DMS53 treated with DMSO at 0.1 percent for 48 hours (cell line): Measurements from ENCODE around the gene TSNAX.

ENCODE experiments used
- DNase-seq: peaks from one replicate; lab custom pipeline; 2025; ENCODE audit not compliant: unreplicated experiment; lab: John Stamatoyannopoulos, UW

TSNAX gene

DNA sequence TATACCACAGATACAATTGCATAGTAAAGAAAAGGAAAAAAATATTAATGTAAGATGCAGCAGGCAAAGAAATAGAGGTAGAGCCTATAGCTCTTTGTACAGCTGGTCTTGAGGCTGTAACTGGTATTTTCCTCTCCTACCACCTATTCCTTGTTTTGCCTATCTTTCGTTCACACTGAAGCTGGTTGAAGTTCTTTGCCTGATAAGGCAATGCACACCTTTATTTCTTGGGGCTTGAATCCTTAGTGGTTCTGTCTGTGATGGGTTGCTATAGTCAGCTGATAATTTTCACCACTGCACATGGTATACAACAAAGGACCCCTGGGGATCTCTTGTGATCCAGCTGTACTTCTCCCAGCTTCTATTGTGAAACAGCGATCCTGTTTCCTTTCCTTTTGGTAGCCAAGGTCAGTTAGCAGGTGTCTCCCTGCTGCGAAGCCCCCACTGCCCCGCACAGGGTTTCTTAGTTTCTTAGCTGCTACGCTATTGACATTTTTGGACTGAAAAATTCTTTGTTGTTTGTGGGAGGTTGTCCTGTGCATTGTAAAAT is 9.9 kb upstream of the TSNAX start:
- DNase-seq = no peak

- no peak for DNase-seq
Observed at GRCh38 chr1:231519166-231519565, 9.3 kb upstream of the TSNAX start.

DNA sequence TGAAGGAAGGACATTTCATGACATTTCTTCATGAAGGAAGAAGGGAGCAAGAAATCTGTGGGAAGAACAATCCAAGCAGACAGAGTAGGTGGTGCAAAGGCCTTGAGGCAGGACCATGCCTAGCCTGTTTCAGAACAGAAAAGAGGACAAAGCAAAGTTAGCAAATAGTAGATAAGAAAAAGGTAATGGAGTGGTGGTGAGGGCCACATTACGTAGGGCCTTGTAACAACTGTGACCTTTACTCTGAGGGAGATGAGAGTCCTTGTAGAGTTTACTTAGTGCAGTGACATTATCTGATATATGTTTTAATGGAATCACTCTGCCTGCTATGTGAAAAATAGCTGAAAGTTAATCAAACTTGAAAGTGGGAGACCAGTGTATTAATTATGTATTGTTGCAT is 6.4 kb upstream of the TSNAX start:
- DNase-seq = no peak

DNA sequence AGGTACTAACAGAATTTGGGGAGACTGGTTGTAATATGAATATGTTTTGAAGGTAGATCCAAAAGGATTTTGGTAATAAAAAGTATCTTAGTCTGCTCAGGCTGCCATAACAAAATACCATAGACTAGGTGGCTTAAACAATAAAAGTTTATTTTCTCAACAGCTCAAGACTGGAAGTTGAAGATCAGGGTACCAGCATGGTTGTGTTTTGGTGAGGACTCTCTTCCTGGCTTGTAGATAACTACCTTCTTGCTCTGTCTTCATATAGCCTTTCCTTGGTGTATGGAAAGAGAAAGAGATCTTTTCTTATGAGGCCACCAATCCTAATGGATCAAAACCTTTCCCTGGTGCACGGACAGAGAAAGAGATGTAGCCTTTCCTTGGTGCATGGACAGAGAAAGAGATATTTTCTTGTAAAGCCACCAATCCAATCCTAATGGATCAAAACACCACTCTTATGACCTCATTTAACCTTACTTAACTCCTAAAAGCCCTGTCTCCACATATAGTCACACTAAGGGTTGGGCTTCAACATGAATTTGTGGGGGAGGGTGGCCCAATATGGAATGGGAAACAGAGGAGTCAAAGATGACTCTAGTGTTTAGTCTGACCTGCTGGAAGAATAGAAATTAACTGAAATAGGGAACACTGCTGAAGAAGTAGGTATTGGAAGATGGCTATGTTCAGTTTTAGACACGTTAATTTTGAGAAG is 5.4 kb upstream of the TSNAX start:
- DNase-seq = no peak

DNA sequence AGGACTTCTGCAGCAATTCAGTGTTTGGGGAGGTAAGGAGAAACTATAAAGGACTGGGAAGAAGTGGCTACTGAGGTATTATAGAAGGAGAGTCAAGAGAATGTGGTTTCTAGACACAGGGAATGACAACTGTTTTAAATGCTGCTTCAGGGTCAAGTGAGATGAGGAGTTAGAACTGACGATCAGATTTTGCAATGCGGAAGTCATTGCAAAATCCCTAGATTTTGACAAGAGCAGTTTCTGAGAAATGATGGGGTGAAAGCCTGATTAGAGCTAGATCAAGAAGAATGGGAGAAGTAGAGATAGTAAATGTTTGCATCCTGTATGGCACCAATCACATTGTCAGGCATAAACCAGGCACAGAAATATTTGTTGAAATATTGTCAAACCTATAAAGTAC is 4.7 kb upstream of the TSNAX start:
- DNase-seq = no peak

DNA sequence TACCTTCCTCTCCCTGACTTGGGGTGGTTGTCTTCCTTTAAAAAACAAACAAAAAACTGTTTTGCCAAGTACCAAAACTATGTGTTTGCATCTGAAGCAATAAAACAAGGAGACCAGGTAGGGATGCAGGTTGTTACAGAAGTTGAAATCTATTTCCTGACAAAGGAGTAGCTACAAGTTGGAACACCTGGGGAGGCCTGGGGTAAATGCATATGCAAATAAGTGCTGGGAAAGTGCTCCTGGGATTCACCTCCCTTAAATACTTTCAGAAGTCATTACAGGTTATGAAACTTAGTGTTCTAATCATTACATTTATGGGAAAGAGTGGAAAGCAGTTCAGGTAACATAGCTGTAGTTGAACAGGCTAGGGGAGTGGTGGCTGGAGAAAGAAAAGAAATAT is 1.9 kb upstream of the TSNAX start:
- DNase-seq = no peak

DNA sequence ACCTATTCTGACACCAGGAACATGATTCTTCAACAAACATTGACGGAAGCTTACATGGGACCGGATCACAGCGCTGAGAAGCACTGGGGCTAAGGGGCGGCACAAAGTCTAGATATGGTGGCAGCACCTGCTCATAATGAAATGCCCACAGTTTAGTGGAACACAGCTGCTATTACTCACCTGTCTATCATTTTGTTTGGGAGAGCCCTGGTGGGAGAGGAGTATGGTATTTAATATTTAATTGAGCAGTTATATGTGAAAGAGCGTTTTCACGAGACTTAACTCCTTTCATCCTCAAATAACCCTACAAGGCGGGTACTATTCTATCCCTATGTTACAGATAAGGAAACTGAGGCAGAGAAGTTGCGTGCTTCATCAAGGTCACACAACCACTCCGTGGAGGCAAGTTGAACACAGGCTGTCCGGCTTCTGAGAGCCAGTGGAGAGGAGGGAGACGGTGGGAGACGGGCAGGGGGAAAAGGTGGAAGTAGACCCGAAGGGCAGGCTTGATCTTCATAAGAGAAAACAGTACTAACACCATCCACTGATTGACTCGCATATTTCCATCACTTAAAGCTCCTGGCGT is 790 bp upstream of the TSNAX start:
- DNase-seq = peak; percentile 72

DNA sequence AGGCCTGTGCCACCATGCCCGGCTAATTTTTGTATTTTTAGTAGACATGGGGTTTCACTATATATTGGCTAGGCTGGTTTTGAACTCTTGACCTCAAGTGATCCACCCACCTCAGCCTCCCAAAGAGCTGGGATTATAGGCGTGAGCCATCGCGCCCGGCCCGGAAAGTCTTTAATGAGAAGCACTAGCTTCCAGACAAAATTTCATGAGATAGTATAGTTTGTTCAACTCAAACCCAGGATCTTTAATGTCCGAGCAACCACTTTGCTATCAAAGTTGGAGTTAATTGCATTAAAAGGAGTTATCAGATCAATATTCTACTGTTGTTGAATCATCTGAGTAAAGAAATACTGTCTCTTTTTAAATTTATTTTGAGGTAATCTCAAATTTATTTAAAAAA is 4.8 kb downstream of the TSNAX start:
- no peak for DNase-seq

- DNase-seq = no peak
Observed at GRCh38 chr1:231534703-231535159, 6.3 kb downstream of the TSNAX start.

DNA sequence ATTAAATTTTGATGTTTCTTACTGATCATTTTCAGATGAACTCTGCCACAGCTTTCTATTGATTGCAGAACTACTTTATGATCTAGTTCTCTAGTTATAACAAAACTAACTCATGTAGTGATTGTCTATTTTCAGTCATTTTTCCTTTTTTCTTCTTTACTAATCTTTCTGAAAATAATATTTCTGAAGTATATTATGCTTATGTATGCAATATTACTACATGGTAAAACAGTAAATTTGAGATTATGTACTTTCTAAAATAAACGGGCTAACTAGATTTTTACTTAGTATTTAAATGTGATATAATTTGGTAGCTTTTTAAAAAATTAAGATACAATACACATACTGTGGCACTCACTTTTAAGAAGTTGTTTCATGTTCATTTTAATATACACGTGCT is 7.6 kb downstream of the TSNAX start:
- DNase-seq = no peak

DNA sequence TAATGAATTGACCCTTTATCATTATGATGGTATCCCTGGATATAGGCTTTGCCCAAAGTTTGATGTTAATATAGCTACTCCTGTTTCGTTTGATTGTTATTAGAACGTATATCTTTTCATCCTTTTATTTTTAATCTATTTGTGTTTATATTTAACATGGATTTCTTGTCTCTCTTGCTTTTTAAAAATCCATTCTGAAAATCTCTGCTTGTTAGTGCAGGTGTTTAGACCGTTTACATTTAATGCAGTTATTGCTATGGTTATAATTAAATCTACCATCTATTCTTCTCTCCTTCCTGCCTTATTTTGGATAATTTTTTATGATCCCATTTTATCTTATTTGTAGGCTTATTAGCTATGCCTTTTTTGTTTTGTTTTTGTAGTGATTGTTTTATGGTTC is 12.4 kb downstream of the TSNAX start:
- DNase-seq = no peak

- no peak for DNase-seq
Observed at GRCh38 chr1:231541842-231542241, 13.4 kb downstream of the TSNAX start.

DNA sequence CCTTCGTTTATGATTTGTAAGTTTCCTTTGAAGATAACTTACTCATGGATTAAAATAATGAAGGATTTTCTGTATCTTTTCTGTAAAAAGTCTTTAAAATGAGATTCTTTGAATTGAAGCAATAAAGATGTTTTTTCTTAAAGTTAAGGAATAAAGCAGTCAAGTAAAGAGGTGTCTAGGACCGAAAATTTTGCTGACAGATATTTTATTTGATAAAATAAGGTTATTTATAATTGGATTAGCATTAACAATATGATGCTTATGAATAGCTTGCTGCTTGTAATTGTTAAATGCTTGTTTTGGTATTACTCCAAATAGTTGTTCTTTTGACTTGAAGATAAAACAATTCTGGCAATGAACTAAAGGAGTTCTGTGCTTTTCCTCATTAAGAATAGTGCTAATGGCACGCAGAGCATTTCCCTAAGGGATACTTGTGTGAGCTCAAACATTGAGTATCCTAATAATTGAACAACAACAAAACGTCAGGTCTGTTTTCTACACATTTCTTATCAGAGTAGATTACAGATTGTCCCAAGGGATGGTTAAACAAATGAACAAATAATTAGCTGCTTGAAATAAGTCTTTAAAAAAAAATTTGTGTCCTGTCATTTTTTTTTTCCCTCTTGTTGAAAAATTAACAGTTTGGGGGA is 16.6 kb downstream of the TSNAX start:
- DNase-seq = no peak

GRCh38 chr1:231546693-231547092 is 18.2 kb downstream of the TSNAX start:
- DNase-seq = no peak

DNA sequence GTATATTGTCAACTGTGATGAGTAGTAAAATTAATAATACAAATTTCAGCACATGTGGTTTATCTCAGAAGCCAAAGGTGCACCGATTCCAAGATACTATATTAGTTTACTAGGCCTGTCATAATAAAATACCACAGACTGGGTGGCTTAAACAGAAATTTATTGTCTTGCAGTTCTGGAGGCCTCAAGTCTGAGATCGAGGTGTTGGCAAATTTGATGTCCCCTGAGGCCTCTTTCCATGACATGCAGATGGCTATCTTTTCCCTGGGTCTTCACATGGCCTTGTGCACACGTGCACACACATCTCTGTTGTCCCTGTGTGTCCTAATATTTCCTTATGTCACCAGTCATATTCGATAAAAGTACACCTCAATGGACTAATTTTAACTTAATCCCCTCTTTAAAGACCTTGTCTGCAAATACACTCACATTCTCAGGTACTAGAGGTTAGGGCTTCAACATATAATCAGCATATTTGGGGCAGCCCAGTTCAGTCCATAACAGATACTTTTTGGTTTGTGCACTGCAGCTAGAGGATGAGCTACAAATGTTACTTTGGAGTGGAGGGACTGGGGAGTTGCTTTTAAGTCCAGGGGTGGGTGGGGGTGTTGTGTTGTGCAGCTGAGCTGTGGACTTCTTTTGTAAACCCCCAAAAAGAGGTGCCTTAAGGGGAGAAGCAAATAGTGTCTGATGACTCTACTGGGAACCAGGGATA is 21.4 kb downstream of the TSNAX start:
- DNase-seq = no peak

- DNase-seq = peak; percentile 7
Observed at GRCh38 chr1:231550448-231550781, 21.9 kb downstream of the TSNAX start.

- no peak for DNase-seq
Observed at GRCh38 chr1:231553320-231553719, 24.9 kb downstream of the TSNAX start.

- no peak for DNase-seq
Observed at GRCh38 chr1:231554969-231555368, 26.5 kb downstream of the TSNAX start.

GRCh38 chr1:231557411-231557810 is 28.9 kb downstream of the TSNAX start:
- DNase-seq = no peak

GRCh38 chr1:231557898-231558707 is 29.6 kb downstream of the TSNAX start:
- no peak for DNase-seq

- DNase-seq = no peak
Observed at GRCh38 chr1:231558708-231559185, 30.3 kb downstream of the TSNAX start.
